Esophagus squamous epithelium (tissue), 5 donors: ENCODE measurements around the gene KAZN. TPM values are rescaled to one million over a fixed set of nuclear protein-coding genes. Genes with fewer than 3 reads are reported as not detected.

ENCODE experiments used
- DNase-seq: peaks from one replicate; lab custom pipeline; 2025; lab: John Stamatoyannopoulos, UW
- H3K27ac ChIP-seq, 4 donors: fragments of 200-600 bp; sonication (generic); one replicate each; pipeline ENCODE4 v1.5.1; 2016 to 2019; ENCODE audit warnings: mild to moderate bottlenecking in 1 of 4
- H3K27me3 ChIP-seq, 4 donors: fragments of 200-600 bp; sonication (generic); 1 replicate in 3 of 4; 2 replicates in 1 of 4; pipeline versions ENCODE4 v1.5.1 to v1.6.0; 2017 to 2021; ENCODE audit warnings: antibody characterized with exemption in 1 of 4
- H3K36me3 ChIP-seq, 3 donors: fragments of 200-600 bp; sonication (generic); one replicate each; pipeline ENCODE4 v1.5.1; 2016 to 2019
- H3K4me1 ChIP-seq, 3 donors: fragments of 200-600 bp; sonication (generic); one replicate each; pipeline ENCODE4 v1.5.1; 2017 to 2019
- H3K4me3 ChIP-seq, 4 donors: fragments of 200-600 bp; sonication (generic); 1 replicate in 3 of 4; 2 replicates in 1 of 4; pipeline ENCODE4 v1.5.1; 2016 to 2019; ENCODE audit warnings: mild to moderate bottlenecking in 2 of 4, moderate library complexity in 1 of 4
- H3K9me3 ChIP-seq, 3 donors: fragments of 200-600 bp; sonication (generic); one replicate each; pipeline ENCODE4 v1.5.1; 2016 to 2019
- CTCF ChIP-seq, 6 experiments: fragments of 450-650 bp in 4 of 6; fragments of 200-600 bp in 2 of 6; sonication (generic) in 2 of 6; IDR thresholded peaks; one replicate each; pipeline ENCODE4 v1.5.1; 2016 to 2019; ENCODE audit warnings: antibody characterized with exemption in 6 of 6, mild to moderate bottlenecking in 4 of 6, moderate library complexity in 4 of 6
- POLR2A ChIP-seq, 4 donors: fragments of 450-650 bp; IDR thresholded peaks; one replicate each; pipeline ENCODE4 v1.6.1; 2017; ENCODE audit warnings: antibody characterized with exemption in 4 of 4, mild to moderate bottlenecking in 4 of 4, moderate library complexity in 3 of 4
- WGBS, 2 donors: methylation state at CpG; one replicate each; pipeline ENCODE4 v1.1.5; 2018; 5-methylcytosine and 5-hydroxymethylcytosine counted together
- intact Hi-C: fragments of 100-400 bp; cut with DNase I; formaldehyde crosslinking; loops from one replicate; pipeline ENCODE4 v1.15.0; 2022
- total RNA-seq, 4 donors: library from RNA; depleted of rRNA; stranded (reverse); fragments of >200 nt; gene quantifications; one replicate each; pipeline ENCODE4 v1.1.0, GENCODE V29; 2016
- donor health status: DM: yes; HTN: yes; CAD: no.

KAZN gene
- total RNA-seq, 4 donors from 2014 or later, result 25.0 to 54.5 (median 30.8) TPM

GRCh38 chr1:15028102-15028501 is 429.6 kb downstream of the KAZN start:
- intact Hi-C loops, result no loop called here
- no peak for TF ChIP-seq POLR2A (IDR thresholded peaks at IDR 0.05)
- TF ChIP-seq CTCF (IDR thresholded peaks at IDR 0.05), result no peak
- H3K9me3 ChIP-seq, result no peaks in the 10 kb centered on the region
- H3K36me3 ChIP-seq, result no peaks in the 10 kb centered on the region
- no peak for DNase-seq
- WGBS, 2 donors, result 20 to 63% methylated on average over 1 to 3 of the region's 6 CpGs
- peak overlapping the region; percentile 11 to 81 (median 68) for H3K27ac ChIP-seq
- H3K4me3 ChIP-seq, result no peak overlapping the region
- no peaks in the 10 kb centered on the region for H3K27me3 ChIP-seq
- H3K4me1 ChIP-seq, result peaks cover 0 to 54% (median 14%) of the 10 kb centered on the region in 3 donors

GRCh38 chr1:15028616-15029015 is 430.1 kb downstream of the KAZN start:
- Histone ChIP-seq H3K9me3 (no peaks in the 10 kb centered on the region), H3K36me3 (no peaks in the 10 kb centered on the region), H3K27me3 (no peaks in the 10 kb centered on the region), H3K27ac (peak overlapping the region in 3 of 4 donors; percentile 54 to 72 (median 64)), H3K4me1 (peaks cover 0 to 50% (median 14%) of the 10 kb centered on the region in 3 donors), H3K4me3 (no peak overlapping the region)
- WGBS, 2 donors, result 81 to 88% methylated on average over 6 to 7 of the region's 7 CpGs
- intact Hi-C loops, result no loop called here
- DNase-seq, result no peak
- TF ChIP-seq CTCF (IDR thresholded peaks at IDR 0.05) (no peak), POLR2A (IDR thresholded peaks at IDR 0.05) (no peak)

- H3K27ac ChIP-seq, result peak overlapping the region in 3 of 4 donors; percentile 54 to 72 (median 64)
- H3K27me3 ChIP-seq, result no peaks in the 10 kb centered on the region
- TF ChIP-seq POLR2A (IDR thresholded peaks at IDR 0.05), result no peak
- no peak for TF ChIP-seq CTCF (IDR thresholded peaks at IDR 0.05)
- intact Hi-C loops, result no loop called here
- 78 to 100% methylated on average over 1 to 3 of the region's 6 CpGs for WGBS, 2 donors
- no peaks in the 10 kb centered on the region for H3K9me3 ChIP-seq
- DNase-seq, result no peak
- H3K36me3 ChIP-seq, result no peaks in the 10 kb centered on the region
- H3K4me1 ChIP-seq, result peaks cover 0 to 47% (median 14%) of the 10 kb centered on the region in 3 donors
- no peak overlapping the region for H3K4me3 ChIP-seq
Observed at GRCh38 chr1:15029036-15029435, 430.6 kb downstream of the KAZN start.

GRCh38 chr1:15029786-15030185 is 431.3 kb downstream of the KAZN start:
- 81 to 87% methylated on average over 5 to 8 of the region's 8 CpGs for WGBS, 2 donors
- no peak for DNase-seq
- peaks cover 0 to 40% (median 14%) of the 10 kb centered on the region in 3 donors for H3K4me1 ChIP-seq
- H3K4me3 ChIP-seq, result no peak overlapping the region
- H3K36me3 ChIP-seq, result peaks cover 0 to 5% (median 0%) of the 10 kb centered on the region in 3 donors
- H3K9me3 ChIP-seq, result no peaks in the 10 kb centered on the region
- TF ChIP-seq CTCF (IDR thresholded peaks at IDR 0.05) (no peak), POLR2A (IDR thresholded peaks at IDR 0.05) (no peak)
- H3K27ac ChIP-seq, result peak overlapping the region in 1 of 4 donors; percentile 54
- no peaks in the 10 kb centered on the region for H3K27me3 ChIP-seq
- intact Hi-C loops, result no loop called here

- WGBS, 2 donors, result 87 to 91% methylated on average over 6 of the region's 8 CpGs
- Histone ChIP-seq H3K4me1 (peaks cover 0 to 29% (median 14%) of the 10 kb centered on the region in 3 donors), H3K27ac (no peak overlapping the region), H3K27me3 (no peaks in the 10 kb centered on the region), H3K4me3 (no peak overlapping the region), H3K9me3 (no peaks in the 10 kb centered on the region), H3K36me3 (peaks cover 0 to 21% (median 0%) of the 10 kb centered on the region in 3 donors)
- intact Hi-C loops, result no loop called here
- TF ChIP-seq CTCF (IDR thresholded peaks at IDR 0.05) (no peak), POLR2A (IDR thresholded peaks at IDR 0.05) (no peak)
- no peak for DNase-seq
Observed at GRCh38 chr1:15031251-15031933, 432.9 kb downstream of the KAZN start.
